Endometrium (tissue), 2 donors: ENCODE measurements around the gene ZER1.
A peak's percentile ranks its signal among the peaks of the same experiment; 100 is the strongest.
"Not testable (repeated sequence)": the region's sequence is repeated elsewhere in the genome, so short reads cannot be mapped to it uniquely, and the experiment has no call there.

Experiments used
- FAIRE-seq: peaks from 2 replicates; lab custom pipeline; 2012; peaks lifted over from hg19 to GRCh38; lab: Jason Lieb, UNC
- donor health status: control.
- donor health status: control.

Gene ZER1

DNA sequence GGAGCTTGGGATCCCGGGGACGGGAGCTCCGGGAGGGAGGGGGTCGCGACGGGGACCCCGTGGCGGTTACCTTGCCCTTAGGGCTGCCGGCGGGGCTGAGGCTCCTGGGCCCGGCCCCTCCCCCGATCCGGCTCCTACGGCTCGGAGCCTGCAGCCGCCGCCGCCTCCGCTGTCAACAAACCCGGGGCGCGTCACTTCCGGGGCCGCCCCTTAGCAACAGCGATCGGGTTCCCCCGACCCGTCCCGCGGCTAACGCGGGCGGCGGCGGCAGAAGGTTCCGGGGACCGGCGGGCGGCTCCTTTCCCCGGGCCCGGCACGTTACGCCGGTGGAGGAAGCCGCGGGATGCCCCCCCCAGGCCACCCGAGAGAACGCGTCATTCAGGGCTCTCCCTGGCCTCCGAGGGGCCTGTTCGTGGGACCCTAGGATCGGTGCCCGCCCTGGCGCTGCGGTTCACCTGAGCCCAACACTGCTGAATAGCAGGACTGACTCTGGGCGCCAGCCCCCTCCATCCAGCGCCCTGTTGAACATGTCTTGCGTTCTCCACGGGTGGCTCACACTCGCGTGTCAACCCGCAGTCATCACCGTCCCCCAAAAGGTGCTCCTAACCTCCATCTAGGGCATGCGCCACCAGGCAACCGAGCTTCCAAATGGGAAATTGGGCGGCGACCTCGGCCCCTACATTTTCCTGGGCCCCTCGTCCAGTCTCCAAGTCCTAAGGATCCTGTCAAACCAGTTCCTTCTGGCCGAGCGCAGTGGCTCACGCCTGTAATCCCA, at the start of gene ZER1:
Gene ZER1 (minus strand): TSS at position 183 of the 775 bp plus-strand sequence. CDS start 16,362 bp downstream, outside the sequence.
- FAIRE-seq, result no peak

DNA sequence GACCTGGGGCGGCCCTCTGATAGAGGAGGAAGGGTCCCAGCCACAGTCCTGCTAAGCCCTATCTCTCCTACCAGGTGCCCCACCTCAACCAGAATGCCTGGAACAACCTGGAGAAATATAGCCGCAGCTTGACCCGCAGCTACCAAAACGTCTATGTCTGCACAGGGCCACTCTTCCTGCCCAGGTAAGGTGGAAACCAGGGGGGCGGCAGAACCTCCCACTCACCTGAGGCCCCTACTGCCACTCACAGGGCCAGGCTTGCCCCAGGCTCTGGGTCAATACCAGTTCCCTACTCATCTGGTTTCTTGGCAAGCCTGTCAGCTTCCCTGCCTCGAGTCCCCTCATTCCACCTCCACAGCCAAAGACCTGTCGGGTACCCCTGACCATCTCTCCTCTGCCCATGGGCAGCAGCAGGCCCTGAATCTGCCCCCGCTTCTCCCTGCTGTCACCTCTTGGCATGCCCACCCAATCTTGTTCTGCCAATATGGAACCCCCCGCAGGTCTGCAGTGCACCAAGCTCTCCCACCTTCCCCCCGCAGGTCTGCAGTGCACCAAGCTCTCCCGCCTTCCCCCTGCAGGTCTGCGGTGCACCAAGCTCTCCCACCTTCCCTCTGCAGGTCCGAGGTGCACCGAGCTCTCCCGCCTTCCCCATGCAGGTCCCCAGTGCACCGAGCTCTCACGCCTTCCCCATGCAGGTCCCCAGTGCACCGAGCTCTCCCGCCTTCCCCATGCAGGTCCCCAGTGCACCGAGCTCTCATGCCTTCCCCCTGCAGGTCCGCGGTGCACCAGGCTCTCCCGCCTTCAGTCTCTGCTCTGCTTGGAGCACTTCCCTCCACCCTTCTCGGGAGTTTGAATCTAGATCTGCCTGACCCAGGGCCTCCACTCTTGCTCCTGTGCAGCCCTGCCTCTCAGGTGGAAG, 49.2 kb upstream of the ZER1 start:
- FAIRE-seq, result no peak

DNA sequence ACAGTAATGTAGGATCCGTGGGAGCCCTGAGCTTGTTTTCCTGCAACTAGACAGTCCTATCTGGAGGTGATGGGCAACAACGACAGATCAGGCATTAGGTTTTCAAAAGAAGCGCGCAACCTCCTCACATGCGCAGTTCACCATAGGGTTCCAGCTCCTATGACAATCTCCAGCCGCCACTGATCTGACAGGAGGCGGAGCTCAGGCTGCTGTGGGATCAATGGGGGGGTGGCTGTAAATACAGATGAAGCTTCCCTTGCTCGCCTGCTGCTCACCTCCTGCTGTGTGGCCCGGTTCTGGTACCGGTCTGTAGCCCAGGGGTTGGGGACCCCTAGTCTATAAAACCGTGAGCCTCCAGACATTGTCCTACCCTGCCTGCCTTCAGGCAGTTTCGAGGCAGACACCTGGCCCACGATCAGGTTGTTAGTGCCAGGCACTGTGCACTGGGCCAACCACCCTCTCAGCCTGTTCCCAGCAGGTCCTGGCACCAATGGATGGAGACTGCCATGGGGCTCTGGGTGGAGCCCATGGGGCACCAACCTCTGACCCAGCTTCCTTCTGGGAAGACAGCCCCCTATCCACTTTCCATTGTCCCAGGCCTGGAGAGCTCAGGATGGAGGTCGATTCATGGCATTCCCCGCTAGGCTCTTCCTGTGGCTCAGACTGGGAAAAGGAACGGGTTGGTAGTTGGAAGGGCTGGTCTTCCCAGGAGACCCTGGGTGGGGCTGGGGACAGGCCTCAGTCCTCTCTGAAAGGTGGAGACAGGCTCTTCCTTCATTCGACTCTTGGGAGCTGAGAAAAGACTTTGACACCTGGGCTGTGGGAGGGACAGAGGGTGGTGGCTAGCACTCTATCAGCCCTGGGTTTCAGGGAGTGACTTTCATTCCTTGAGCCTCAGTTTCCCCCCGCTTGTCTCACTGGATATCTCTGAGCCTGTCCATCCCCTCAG, 48.3 kb upstream of the ZER1 start:
- no peak for FAIRE-seq

DNA sequence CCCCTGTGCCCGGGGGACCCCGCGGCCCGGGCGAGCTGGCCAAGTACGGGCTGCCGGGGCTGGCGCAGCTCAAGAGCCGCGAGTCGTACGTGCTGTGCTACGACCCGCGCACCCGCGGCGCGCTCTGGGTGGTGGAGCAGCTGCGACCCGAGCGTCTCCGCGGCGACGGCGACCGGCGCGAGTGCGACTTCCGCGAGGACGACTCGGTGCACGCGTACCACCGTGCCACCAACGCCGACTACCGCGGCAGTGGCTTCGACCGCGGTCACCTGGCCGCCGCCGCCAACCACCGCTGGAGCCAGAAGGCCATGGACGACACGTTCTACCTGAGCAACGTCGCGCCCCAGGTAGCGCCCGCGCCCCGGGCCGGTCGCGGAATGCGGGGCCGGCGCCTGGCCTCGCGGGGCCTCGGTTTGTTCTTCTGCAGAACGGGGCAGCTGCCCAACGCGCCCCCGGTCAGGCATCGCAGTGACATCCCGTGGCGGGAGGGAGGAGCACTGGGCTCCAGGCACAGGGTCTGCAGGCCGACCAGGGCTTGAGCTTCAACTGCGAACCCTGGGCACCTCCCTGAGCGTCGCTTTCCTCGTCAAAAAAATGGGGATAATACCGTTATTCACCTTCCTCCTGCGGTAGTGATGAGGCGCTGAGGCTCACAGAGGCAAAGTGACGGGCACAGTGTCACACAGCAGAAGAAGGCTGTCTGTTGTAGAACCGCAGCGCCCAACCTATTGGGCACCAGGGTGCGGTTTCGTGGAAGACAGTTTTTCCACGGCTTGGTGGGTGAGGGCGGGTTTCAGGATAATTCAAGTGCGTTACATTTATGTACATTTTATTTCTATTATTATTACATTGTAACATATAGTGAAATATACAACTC, 47.4 kb upstream of the ZER1 start:
- no peak for FAIRE-seq

DNA sequence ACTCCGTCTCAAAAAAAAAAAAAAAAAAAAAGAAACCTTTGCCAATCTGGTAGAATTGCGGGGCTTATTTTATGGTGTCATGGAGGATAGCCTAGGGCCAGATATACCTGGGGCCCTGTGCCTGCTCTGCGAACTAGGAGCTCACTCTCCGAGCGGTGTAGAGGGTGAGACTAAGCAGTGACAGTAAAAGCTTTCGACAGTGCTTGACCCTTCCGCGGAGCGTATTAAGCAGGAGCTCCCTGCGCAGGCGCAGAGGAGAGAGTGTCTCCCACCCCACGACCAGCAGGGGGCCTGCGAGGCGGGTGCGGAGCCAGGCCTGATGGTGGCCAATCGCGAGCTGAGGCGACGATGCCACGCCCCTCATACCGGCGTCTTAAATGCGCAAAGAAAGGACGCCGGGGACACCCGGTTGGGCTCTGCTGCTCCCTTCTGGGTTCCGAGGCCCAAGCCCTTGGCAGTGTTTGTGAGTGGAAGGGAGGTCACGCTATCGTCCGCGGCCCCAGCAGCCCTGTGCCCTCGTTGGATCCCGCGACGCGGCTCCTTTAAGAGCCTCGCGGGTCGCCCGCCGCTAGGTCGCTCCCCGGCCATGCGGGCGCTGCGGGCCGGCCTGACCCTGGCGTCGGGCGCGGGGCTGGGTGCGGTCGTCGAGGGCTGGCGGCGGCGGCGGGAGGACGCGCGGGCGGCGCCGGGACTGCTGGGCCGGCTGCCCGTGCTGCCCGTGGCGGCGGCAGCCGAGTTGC, 46.5 kb upstream of the ZER1 start, which contains the start of gene ENDOG:
Gene ENDOG (plus strand): TSS at position 402 of the 740 bp plus-strand sequence. CDS start 185 bp downstream, at position 587.
- FAIRE-seq, result peak; percentile 12

DNA sequence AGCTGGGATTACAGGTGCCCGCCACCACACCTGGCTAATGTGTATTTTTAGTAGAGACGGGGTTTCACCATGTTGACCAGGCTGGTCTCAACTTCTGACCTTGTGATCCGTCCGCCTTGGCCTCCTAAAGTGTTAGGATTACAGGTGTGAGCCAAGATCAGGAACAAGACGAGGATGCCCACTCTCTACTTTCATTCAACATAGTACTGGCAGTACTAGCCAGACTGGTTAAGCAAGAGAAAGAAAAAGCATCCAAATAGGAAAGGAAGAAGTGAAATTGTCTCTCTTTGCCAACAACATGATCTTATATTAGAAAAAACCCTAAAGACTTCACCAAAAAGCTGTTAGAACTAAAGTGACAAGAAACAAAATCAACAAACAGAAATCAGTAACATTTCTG, 39.1 kb upstream of the ZER1 start:
- FAIRE-seq, result no peak

DNA sequence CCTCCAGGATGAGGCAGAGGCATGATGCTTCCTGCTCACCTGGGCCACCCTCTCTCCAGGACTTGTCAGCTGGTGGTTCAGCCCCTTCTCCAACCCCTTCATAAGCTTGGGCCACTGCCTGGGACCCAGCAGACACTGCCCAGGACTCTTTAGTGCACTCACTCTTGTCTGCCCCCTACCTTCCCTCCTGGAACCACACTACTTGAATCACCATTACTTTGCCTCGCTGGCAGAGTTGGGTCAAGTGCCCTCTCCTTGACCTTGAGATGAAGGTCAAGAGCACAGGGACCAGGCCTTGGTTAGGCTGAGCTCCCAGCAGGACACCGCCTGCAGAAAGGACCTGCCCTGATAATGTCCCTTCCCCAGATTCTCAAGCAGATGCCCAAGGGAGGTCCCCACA, 38.1 kb upstream of the ZER1 start:
- FAIRE-seq, result no peak

DNA sequence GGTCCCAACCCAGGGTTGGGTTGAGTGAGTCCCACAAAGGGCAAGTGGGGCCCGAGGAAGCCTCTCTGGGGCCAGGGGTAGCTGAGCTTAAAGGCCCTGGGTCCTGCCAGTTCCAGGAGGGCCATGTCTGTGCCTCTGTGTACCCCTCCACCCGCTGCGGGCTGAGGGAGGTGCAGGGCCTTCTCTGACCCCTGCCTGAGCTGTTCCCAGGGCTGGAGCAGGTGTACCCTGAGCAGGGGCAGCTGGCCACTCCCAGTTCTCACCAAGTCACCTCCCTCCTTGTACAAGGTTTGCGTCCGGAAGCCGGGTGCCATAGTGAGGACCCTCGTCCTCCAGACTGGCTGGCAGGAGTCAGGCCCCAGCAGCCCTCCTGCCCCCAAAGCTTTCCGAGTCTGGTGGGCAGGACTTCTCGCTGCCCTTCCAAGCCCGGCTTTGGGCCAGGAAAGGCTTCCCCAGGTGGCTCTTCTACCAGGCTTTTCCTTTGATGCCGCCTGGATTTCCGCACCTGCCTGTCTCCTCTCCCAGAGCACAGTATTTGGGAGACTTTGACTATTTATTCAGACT, 37.4 kb upstream of the ZER1 start:
- FAIRE-seq, result no peak

DNA sequence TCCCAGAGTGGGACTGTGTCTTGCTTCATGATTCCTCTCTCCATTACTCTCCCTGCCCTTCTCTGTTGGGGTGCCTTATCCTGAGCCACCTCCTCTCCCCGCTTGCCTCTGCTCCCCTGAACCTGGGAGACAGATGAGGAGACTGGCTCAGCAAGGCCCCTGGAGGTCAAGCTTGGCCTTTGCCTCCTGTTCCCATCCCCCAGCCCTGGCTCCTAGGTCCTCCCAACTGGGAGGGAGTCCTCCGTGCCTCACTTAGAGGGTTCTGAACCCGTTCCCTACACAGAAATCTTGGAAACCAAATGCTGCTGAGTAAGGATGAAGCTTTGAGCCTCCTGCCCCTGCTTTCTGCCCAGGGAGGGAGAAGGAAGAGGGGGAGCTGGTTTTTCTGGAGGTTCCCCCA, 36.8 kb upstream of the ZER1 start:
- FAIRE-seq, result no peak

DNA sequence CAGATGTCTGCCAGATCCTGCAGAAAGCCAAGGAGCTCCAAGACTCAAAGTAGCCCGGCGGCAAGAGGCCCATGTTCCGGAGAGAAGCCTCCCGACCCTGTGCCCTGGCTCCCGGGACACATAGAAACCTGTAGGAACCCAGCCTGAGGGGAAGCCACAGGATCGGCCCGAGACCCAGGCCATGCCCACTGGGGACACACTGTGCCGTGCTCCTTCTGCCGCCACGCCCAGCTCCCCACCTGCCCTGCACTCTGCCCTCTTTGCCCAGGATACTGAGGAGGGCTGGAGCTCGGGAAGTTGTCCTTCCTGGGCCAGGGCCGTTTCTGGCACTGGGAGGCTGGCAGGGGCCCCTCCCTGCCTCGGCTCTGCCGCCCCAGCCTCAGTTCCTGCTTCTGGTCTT, 36.1 kb upstream of the ZER1 start:
- no peak for FAIRE-seq

DNA sequence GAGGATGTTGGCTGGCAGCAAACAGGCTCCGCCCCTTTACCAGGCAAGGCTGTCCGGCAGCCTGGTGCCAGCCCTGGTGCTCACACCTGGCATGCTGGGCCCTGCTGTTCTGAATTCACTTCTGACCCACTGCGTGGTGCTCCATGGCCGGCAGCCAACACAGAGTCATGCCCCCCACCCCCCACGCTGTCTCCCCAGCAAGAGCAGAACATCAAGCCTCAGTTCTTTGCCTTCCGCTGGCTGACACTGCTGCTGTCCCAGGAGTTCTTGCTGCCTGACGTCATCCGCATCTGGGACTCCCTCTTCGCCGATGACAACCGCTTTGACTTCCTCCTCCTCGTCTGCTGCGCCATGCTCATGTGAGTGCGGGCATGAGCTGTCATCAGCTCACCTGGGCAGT, 33.9 kb upstream of the ZER1 start:
- FAIRE-seq, result no peak

DNA sequence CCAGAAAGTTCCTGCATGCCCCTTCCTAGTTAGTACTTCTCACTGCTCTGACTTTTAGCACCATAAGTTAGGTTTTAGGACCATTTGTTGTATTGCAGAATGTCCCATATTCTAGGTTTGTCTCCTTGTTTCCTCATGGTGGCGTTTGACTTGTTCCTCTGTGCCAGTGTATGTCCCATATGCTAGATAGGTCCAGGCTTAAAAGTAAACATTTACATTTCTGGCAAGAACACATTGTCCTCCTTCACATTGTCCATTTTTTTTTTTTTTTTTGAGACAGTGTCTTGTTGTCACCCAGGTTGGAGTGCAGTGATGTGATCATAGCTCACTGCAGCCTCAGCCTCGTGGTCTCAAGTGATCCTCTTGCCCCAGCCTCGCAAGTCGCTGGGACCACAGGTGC, 30.8 kb upstream of the ZER1 start:
- no peak for FAIRE-seq

DNA sequence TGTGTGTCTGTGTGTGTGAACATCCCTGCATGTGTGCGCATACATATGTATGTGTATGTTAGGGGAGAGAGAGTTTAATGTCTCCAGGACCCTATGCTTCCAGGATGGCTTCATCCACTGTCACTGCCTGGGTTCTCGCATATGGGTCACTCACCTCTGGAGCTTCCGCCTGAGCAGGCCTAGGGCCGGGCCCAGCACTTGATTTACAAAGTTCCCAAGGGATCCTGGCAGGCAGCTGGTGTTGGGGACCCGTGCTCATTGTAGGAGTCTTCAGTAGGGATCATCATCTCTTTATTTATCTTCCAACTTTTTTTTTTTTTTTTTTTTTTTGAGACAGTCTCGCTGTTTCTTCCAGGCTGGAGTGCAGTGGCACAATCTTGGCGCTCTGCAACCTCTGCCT, 28.3 kb upstream of the ZER1 start:
- no peak for FAIRE-seq

DNA sequence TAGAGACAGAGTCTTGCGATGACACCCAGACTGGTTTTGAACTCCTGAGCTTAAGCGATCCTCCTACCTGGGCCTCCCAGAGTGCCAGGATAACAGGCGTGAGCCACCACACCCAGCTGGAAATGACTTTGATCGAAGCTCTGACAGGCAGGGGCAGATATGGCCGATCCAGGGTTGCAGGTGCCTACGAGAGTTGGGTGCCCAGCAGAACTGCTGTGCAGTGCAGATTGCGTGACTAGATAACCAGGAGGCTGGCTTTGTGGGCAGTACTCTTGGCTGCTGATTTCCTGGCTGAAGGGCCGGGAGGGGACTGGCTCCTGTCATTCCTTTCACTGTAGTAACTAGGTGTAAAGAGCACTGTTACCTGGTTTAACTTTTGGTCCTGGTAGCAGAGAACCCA, 27.2 kb upstream of the ZER1 start:
- no peak for FAIRE-seq

DNA sequence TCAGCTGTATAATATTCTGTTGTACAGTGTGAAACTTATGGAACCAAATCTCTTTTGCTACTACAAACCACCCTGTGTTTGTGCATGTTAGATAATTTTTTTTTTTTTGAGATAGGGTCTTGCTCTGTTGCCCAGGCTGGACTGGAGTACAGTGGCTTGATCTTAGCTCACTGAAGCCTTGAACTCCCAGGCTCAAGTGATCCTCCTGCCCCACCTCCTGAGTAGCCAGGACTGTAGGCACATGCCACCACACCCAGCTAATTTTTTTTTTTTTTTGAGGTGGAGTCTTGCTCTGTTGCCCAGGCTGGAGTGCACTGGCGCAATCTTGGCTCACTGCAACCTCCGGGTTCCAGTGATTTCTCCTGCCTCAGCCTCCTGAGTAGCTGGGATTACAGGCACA, 23.2 kb upstream of the ZER1 start:
- FAIRE-seq, result not testable (repeated sequence)

DNA sequence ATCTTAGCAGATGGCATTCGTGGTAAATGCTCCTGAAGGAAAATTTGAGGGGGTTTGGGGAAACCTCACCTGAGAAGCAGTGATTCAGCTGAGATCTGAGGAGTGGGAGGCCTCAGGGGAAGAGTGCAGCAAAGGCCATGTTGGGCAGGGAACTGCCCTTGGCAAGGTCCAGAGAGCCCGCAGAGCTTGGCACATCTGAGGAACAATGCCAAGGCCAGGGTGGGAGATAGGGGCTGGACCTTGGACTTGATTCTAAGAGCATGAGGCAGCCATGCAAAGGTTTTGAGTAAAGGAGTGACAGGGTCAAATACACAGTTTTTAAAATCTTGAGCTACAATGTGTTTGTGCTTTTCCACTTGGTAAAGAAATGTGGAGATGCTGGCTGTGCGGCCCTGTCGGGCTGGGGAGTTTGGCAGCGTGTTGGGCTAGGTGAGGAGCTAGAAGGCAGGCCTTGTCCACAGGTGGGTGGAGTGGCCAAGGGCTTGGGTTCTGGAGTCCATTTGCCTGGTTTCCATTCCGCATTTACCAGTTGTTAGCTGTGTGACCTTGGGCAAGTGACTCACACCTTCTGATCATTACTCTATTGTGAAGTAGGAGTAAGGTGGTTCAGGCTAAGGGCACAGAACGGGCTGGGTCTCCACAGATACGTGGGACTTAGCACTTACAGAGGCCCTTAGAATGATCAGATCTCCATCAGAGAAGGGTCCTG, 21.4 kb upstream of the ZER1 start:
- FAIRE-seq, result no peak

DNA sequence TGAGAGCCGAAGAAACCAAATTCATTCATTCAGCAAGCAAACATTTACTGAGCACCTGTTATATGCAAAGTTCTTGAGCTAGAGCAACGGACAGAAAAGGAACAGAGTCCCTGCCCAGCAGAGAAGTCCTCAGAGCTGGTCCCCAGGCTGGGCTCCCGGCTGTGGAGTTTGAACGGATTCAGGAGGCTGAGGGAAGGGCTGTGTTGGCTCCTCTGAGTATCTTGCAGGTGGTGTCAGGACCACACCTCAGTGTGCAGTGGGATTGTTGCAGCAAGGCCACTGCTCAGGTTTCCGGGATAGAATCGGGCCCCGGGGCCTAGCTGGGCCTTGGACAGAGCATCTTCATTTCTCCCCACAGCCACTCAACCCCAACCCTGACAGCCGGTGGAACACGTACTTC, 20.4 kb upstream of the ZER1 start:
- no peak for FAIRE-seq

DNA sequence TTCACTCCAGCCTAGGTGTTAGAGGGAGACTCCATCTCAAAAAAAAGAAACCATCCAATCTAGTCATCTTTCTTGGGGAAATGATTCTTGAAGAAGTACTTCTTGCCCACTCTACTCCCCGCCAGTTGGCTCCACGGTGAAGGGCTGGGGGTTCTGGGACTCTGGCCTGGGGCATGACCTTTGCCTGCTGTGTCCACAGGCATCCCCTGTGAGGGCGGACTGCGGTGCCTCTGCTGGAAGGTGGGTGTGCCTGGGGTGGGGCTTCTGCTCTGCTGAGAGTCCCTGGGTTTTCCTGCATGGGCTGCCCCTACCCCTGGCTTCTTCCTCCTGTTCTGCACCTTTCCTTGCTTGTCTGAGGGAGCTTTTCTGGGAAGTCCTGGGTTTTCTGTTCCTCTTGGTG, 18.8 kb upstream of the ZER1 start:
- no peak for FAIRE-seq

DNA sequence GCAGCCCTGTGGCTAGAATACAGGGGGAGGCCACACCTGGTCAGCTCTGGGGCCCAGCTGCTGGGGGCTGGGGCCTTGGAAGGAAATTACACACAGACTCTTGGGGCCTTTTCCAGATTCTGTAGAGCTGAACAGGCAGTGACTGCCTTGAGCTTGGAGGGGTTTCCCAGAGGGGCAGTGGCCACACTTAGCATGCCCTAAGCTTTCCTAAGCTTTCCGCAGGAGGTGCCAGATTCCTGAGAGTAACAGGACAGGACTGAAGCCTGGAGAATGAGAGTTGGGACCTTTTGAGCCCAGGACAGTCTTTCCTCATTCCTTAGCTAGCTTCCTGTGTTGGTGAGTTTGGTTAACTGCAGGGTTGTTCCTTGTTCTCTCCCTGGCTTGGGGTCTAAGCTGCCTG, 16.7 kb upstream of the ZER1 start:
- no peak for FAIRE-seq
